ENCODE measurements around the gene BSN.

The BSN gene

DNA sequence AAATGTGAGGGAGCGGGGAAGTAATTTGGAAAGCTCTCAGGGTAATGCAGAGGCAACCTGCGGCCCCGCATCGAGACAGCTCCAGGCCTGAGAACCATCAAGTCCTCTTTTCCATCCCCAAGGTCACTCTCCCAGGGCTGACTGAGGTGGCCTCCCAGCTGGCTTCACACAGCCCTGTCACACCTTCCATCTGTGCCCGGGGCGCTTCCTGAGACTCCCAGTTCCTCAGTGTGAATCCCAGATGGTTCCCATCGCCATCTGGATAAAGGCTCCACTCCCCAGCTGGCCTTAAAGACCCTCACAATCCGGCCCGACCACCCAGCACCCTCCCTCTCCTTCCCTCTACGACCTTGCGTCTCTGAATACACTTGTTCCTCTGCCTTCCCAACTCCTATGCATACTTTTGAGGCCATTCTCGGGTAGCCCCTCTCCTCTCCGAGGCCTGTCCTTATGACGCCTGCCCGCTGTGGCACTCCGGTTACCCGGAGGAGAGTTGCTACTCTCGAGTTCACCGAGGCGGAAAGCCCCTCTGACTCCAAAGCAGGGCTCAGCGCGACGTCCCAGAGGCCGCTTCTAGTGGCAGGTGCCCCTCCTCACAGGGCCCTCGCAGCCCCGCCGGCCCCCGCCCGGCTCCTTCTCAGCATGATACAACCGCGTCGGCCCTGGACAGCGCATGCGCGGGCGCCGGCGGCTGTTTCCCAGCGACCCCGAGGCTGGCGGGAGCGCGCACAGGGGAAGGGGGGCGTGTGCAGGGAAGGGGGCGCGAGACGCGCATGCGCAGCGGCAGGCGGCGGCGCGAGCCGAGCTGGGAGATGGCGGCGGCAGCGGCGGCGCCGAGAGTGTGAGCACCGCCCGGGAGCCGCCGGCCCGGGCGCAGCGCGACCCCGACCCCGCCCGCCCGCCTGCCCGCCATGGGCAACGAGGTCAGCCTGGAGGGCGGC, at the start of gene BSN (continued):
- TF ChIP-seq ZBTB17 (tag by site-specific recombination; IDR thresholded peaks at IDR 0.05) (no peak), GLI2 (tag by site-specific recombination; IDR thresholded peaks at IDR 0.05; ENCODE audit: borderline replicate concordance, low read depth) (no peak), ZNF335 (tag by site-specific recombination; conservative IDR thresholded peaks at IDR 0.05) (peak; percentile 96), ZNF555 (tag by site-specific recombination; conservative IDR thresholded peaks at IDR 0.05) (no peak)
- TF ChIP-seq, protein P1, sequence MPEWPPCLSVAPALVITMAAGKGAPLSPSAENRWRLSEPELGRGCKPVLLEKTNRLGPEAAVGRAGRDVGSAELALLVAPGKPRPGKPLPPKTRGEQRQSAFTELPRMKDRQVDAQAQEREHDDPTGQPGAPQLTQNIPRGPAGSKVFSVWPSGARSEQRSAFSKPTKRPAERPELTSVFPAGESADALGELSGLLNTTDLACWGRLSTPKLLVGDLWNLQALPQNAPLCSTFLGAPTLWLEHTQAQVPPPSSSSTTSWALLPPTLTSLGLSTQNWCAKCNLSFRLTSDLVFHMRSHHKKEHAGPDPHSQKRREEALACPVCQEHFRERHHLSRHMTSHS (tag by site-specific recombination; IDR thresholded peaks at IDR 0.05), result no peak

DNA sequence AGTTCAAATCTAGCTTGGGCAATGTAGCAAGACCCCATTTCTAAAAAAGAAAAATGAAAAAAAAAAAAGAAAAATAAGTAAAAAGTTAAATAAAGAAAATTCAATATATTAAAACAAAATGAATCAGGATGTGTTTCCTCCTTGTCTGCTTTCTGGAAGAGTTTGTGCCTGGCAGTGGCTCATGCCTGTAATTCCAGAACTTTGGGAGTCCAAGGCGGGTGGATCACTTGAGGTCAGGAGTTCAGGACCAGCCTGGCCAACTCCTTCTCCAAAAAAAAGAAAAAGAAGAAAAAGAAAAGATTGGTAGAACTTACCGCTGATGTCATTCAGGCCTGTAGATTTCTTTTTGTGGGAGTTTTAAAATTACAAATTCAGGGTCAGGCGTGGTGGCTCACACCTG, 47.4 kb upstream of the BSN start:
- no peak overlapping the region for H3K27ac ChIP-seq (ENCODE audit: extremely low read depth, low read depth, low read length)
- H3K9me3 ChIP-seq (ENCODE audit: control insufficient read depth, insufficient read depth, low read depth, low read length), result no peaks in the 10 kb centered on the region
- CTCF ChIA-PET, result interaction anchor here (1.0 kb wide), 1 partner anchor 33 kb away, joined by 4 read pairs; no protein-coding TSS in a partner anchor
- POLR2A ChIA-PET, result no interaction called here
- H3K36me3 ChIP-seq (ENCODE audit: control insufficient read depth in 2 of 2, insufficient read depth in 1 of 2, low read length in 2 of 2), result peaks cover 5 to 16% of the 10 kb centered on the region in 2 experiments; a peak in 2 of 3 replicates
- H3K4me3 ChIP-seq (ENCODE audit: low read depth, low read length), result no peak overlapping the region
- no peaks in the 10 kb centered on the region for H3K4me1 ChIP-seq (ENCODE audit: control insufficient read depth, insufficient read depth, low read length)
- TF ChIP-seq ZNF610 (tag by site-specific recombination; IDR thresholded peaks at IDR 0.05; ENCODE audit: borderline replicate concordance) (no peak), ZSCAN16 (tag by site-specific recombination; IDR thresholded peaks at IDR 0.05) (no peak), HOXA7 (CRISPR knock-in tag; IDR thresholded peaks at IDR 0.05; ENCODE audit: borderline replicate concordance) (no peak), ZFP41 (tag by site-specific recombination; IDR thresholded peaks at IDR 0.05; ENCODE audit: borderline replicate concordance) (no peak)
- TF ChIP-seq, protein P2, sequence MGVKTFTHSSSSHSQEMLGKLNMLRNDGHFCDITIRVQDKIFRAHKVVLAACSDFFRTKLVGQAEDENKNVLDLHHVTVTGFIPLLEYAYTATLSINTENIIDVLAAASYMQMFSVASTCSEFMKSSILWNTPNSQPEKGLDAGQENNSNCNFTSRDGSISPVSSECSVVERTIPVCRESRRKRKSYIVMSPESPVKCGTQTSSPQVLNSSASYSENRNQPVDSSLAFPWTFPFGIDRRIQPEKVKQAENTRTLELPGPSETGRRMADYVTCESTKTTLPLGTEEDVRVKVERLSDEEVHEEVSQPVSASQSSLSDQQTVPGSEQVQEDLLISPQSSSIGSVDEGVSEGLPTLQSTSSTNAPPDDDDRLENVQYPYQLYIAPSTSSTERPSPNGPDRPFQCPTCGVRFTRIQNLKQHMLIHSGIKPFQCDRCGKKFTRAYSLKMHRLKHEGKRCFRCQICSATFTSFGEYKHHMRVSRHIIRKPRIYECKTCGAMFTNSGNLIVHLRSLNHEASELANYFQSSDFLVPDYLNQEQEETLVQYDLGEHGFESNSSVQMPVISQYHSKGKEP (tag by site-specific recombination; IDR thresholded peaks at IDR 0.05), result no peak

DNA sequence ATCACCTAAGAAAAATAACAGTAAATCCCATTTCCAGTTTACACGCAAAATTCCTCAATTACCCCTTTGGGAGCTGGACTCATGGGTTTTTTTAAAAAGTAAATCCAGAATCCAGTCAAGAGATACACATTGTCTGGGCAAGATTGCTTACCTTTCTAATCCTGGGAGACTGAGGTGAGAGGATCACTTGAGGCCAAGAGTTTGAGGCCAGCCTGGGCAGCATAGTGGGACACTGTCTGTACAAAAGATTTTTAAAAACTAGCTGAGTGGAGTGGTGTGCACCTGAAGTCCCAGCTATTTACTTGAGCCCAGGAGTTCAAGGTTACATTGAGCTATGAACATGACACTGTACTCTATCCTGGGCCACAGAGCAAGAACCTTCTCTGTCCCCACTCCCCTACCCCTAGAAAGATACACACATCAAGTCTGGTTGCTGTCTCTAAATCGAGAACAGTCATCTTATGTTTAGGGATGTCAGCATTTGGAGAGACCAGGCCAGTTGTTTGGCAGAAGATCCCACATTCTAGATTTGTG, 45.2 kb upstream of the BSN start:
- H3K27ac ChIP-seq (ENCODE audit: extremely low read depth, low read depth, low read length), result no peak overlapping the region
- H3K36me3 ChIP-seq (ENCODE audit: control insufficient read depth in 2 of 2, insufficient read depth in 1 of 2, low read length in 2 of 2), result peaks cover 5 to 31% of the 10 kb centered on the region in 2 experiments; a peak in 2 of 3 replicates
- ChIA-PET CTCF (interaction anchor here (2.1 kb wide), 1 partner anchor 30 kb away, joined by 4 read pairs; no protein-coding TSS in a partner anchor), POLR2A (no interaction called here)
- no peaks in the 10 kb centered on the region for H3K9me3 ChIP-seq (ENCODE audit: control insufficient read depth, insufficient read depth, low read depth, low read length)
- no peak overlapping the region for H3K4me3 ChIP-seq (ENCODE audit: low read depth, low read length)
- no peaks in the 10 kb centered on the region for H3K4me1 ChIP-seq (ENCODE audit: control insufficient read depth, insufficient read depth, low read length)
- TF ChIP-seq ZNF174 (tag by site-specific recombination; IDR thresholded peaks at IDR 0.05), result no peak
- TF ChIP-seq ZNF311 (tag by site-specific recombination; IDR thresholded peaks at IDR 0.05; ENCODE audit: borderline replicate concordance), result no peak
- TF ChIP-seq KLF10 (tag by site-specific recombination; IDR thresholded peaks at IDR 0.05), result no peak
- TF ChIP-seq MZF1 (tag by site-specific recombination; IDR thresholded peaks at IDR 0.05; ENCODE audit: borderline replicate concordance), result no peak
- no peak for TF ChIP-seq GLIS1 (tag by site-specific recombination; IDR thresholded peaks at IDR 0.05)
- TF ChIP-seq ZNF610 (tag by site-specific recombination; IDR thresholded peaks at IDR 0.05; ENCODE audit: borderline replicate concordance), result no peak
- TF ChIP-seq, protein P3, sequence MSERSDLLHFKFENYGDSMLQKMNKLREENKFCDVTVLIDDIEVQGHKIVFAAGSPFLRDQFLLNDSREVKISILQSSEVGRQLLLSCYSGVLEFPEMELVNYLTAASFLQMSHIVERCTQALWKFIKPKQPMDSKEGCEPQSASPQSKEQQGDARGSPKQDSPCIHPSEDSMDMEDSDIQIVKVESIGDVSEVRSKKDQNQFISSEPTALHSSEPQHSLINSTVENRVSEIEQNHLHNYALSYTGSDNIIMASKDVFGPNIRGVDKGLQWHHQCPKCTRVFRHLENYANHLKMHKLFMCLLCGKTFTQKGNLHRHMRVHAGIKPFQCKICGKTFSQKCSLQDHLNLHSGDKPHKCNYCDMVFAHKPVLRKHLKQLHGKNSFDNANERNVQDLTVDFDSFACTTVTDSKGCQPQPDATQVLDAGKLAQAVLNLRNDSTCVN (tag by site-specific recombination; optimal IDR thresholded peaks at IDR 0.05), result no peak
- TF ChIP-seq ZNF600 (tag by site-specific recombination; IDR thresholded peaks at IDR 0.05), result no peak
- no peak for TF ChIP-seq ZBTB1 (tag by site-specific recombination; IDR thresholded peaks at IDR 0.05)
- TF ChIP-seq, protein P4, sequence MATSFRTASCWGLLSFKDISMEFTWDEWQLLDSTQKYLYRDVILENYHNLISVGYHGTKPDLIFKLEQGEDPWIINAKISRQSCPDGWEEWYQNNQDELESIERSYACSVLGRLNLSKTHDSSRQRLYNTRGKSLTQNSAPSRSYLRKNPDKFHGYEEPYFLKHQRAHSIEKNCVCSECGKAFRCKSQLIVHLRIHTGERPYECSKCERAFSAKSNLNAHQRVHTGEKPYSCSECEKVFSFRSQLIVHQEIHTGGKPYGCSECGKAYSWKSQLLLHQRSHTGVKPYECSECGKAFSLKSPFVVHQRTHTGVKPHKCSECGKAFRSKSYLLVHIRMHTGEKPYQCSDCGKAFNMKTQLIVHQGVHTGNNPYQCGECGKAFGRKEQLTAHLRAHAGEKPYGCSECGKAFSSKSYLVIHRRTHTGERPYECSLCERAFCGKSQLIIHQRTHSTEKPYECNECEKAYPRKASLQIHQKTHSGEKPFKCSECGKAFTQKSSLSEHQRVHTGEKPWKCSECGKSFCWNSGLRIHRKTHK (tag by site-specific recombination; IDR thresholded peaks at IDR 0.05), result no peak
- TF ChIP-seq, protein P5, sequence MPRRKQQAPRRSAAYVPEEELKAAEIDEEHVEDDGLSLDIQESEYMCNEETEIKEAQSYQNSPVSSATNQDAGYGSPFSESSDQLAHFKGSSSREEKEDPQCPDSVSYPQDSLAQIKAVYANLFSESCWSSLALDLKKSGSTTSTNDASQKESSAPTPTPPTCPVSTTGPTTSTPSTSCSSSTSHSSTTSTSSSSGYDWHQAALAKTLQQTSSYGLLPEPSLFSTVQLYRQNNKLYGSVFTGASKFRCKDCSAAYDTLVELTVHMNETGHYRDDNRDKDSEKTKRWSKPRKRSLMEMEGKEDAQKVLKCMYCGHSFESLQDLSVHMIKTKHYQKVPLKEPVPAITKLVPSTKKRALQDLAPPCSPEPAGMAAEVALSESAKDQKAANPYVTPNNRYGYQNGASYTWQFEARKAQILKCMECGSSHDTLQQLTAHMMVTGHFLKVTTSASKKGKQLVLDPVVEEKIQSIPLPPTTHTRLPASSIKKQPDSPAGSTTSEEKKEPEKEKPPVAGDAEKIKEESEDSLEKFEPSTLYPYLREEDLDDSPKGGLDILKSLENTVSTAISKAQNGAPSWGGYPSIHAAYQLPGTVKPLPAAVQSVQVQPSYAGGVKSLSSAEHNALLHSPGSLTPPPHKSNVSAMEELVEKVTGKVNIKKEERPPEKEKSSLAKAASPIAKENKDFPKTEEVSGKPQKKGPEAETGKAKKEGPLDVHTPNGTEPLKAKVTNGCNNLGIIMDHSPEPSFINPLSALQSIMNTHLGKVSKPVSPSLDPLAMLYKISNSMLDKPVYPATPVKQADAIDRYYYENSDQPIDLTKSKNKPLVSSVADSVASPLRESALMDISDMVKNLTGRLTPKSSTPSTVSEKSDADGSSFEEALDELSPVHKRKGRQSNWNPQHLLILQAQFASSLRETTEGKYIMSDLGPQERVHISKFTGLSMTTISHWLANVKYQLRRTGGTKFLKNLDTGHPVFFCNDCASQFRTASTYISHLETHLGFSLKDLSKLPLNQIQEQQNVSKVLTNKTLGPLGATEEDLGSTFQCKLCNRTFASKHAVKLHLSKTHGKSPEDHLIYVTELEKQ (tag by site-specific recombination; IDR thresholded peaks at IDR 0.05; ENCODE audit: borderline replicate concordance), result no peak
